Spleen (tissue), 11 donors: ENCODE results near the gene RASSF9. TPM values are rescaled to one million over a fixed set of nuclear protein-coding genes. Genes with fewer than 3 reads are reported as not detected.

Experiments used
- DNase-seq: peaks from one replicate; pipeline ENCODE4 v3.0.0-alpha.2; 2020
- H3K27ac ChIP-seq, 8 donors: fragments of 200-600 bp; sonication (generic) in 7 of 8; 1 replicate in 4 of 8; 2 replicates in 4 of 8; pipeline versions ENCODE4 v1.5.0 to v1.8.0; 2016 to 2021; ENCODE audit warnings: inconsistent platforms in 4 of 8, mild to moderate bottlenecking in 4 of 8, moderate library complexity in 1 of 8
- H3K27me3 ChIP-seq, 7 donors: fragments of 200-600 bp; sonication (generic) in 6 of 7; replicated peaks in 1 of 7; 1 replicate in 4 of 7; 2 replicates in 3 of 7; pipeline versions ENCODE4 v1.5.0 to v1.8.0; 2016 to 2021; ENCODE audit warnings: inconsistent platforms in 3 of 7, mild to moderate bottlenecking in 1 of 7
- H3K36me3 ChIP-seq, 6 donors: fragments of 200-600 bp; sonication (generic) in 5 of 6; 1 replicate in 4 of 6; 2 replicates in 2 of 6; pipeline versions ENCODE4 v1.5.0 to v1.8.0; 2016 to 2021; ENCODE audit warnings: inconsistent platforms in 2 of 6
- H3K4me1 ChIP-seq, 6 donors: fragments of 200-600 bp; sonication (generic) in 5 of 6; 1 replicate in 3 of 6; 2 replicates in 3 of 6; pipeline versions ENCODE4 v1.5.0 to v1.8.0; 2016 to 2021; ENCODE audit warnings: inconsistent platforms in 3 of 6
- H3K4me3 ChIP-seq, 8 donors: fragments of 200-600 bp; sonication (generic) in 7 of 8; 1 replicate in 4 of 8; 2 replicates in 4 of 8; pipeline versions ENCODE4 v1.5.0 to v1.8.0; 2016 to 2021; ENCODE audit warnings: inconsistent platforms in 4 of 8, mild to moderate bottlenecking in 4 of 8, moderate library complexity in 2 of 8
- H3K9me3 ChIP-seq, 8 donors: fragments of 200-600 bp; sonication (generic) in 7 of 8; 1 replicate in 4 of 8; 2 replicates in 4 of 8; pipeline versions ENCODE4 v1.5.0 to v1.8.0; 2016 to 2021; ENCODE audit warnings: inconsistent platforms in 4 of 8
- POLR2A ChIP-seq, 3 donors: fragments of 450-650 bp; IDR thresholded peaks; one replicate each; pipeline ENCODE4 v1.5.1; 2017; ENCODE audit warnings: antibody characterized with exemption in 3 of 3, mild to moderate bottlenecking in 1 of 3
- POLR2AphosphoS5 ChIP-seq, 3 donors: sonication (generic); formaldehyde crosslinking; IDR thresholded peaks; one replicate each; pipeline ENCODE4 v1.5.1; 2017; ENCODE audit warnings: antibody characterized with exemption in 3 of 3
- intact Hi-C: fragments of 100-400 bp; cut with DNase I; formaldehyde crosslinking; loops from one replicate; pipeline ENCODE4 v1.15.0; 2023; ENCODE audit warnings: low total_unique reads
- polyA plus RNA-seq, 3 donors: library from polyadenylated mRNA; stranded (reverse); fragments of 200-250 nt; gene quantifications; one replicate each; pipeline ENCODE4 v1.2.1, GENCODE V29; 2013
- total RNA-seq, 7 donors: library from RNA; depleted of rRNA in 3 of 7; stranded (reverse); fragments of >200 nt in 3 of 7; fragmentation: NEBNext Ultra II Directional in 4 of 7; extraction: Animal tissue kit (Norgen Biotek cat#: 25700) in 4 of 7; gene quantifications; one replicate each; pipeline versions ENCODE4 v1.1.0 to v1.2.1, GENCODE V29; 2016 to 2021
- TF ChIP-seq, protein P1 (sequence below), 11 experiments: fragments of 200-600 bp in 7 of 11; fragments of 450-650 bp in 4 of 11; sonication (generic) in 4 of 11; IDR thresholded peaks in 8 of 11; conservative IDR thresholded peaks in 3 of 11; 1 replicate in 7 of 11; 2 replicates in 4 of 11; pipeline versions ENCODE4 v1.4.0 to v1.8.0; 2016 to 2021; ENCODE audit warnings: antibody characterized with exemption in 11 of 11, inconsistent platforms in 4 of 11, mild to moderate bottlenecking in 1 of 11
- donor health status: healthy with polysubstance abuse.
- donor health status: DM: no; HTN: no; CAD: no; lungs with moderate emphysema.
- donor health status: DM: no; HTN: no; CAD: no.
- donor health status: Bipolar disorder and iron deficiency.
- donor health status: healthy.
- donor health status: DM: no; HTN: no; CAD: no.
- donor health status: DM: yes; HTN: yes; CAD: no.

RASSF9 gene
- total and polyA plus RNA-seq, 10 donors: 0.41 to 7.6 (median 3.4) TPM

DNA sequence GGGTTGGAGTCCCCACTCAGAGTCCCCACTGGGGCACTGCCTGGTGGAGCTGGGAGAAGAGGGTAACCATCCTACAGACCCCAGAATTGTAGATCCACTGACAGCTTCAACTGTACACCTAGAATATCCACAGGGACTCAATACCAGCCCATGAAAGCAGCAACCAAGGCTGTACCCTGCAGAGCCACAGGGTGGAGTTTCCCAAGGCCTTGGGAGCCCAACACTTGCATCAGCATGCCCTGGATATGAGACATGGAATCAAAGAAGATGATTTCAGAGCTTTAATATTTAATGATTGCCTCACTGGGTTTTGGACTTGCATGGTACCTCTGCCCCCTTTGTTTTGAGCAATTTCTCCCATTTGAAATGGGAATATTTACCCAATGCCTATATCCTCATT is 80.4 kb downstream of the RASSF9 start:
- H3K36me3 ChIP-seq: no peaks in the 10 kb centered on the region
- H3K27ac ChIP-seq: no peak overlapping the region
- no peaks in the 10 kb centered on the region for H3K4me1 ChIP-seq
- intact Hi-C loops: no loop called here
- H3K4me3 ChIP-seq: no peak overlapping the region
- H3K27me3 ChIP-seq: no peaks in the 10 kb centered on the region
- TF ChIP-seq POLR2AphosphoS5 (IDR thresholded peaks at IDR 0.05) (no peak), POLR2A (IDR thresholded peaks at IDR 0.05) (no peak)
- TF ChIP-seq, protein P1, sequence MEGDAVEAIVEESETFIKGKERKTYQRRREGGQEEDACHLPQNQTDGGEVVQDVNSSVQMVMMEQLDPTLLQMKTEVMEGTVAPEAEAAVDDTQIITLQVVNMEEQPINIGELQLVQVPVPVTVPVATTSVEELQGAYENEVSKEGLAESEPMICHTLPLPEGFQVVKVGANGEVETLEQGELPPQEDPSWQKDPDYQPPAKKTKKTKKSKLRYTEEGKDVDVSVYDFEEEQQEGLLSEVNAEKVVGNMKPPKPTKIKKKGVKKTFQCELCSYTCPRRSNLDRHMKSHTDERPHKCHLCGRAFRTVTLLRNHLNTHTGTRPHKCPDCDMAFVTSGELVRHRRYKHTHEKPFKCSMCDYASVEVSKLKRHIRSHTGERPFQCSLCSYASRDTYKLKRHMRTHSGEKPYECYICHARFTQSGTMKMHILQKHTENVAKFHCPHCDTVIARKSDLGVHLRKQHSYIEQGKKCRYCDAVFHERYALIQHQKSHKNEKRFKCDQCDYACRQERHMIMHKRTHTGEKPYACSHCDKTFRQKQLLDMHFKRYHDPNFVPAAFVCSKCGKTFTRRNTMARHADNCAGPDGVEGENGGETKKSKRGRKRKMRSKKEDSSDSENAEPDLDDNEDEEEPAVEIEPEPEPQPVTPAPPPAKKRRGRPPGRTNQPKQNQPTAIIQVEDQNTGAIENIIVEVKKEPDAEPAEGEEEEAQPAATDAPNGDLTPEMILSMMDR (IDR thresholded peaks at IDR 0.05 in 8 of 11, conservative IDR thresholded peaks at IDR 0.05 in 3 of 11): no peak
- H3K9me3 ChIP-seq: peaks cover 0 to 21% (median 14%) of the 10 kb centered on the region in 8 donors
- no peak for DNase-seq

Other genes starting within 250 kb of the RASSF9 start
- 1 to 10 TPM in 1 of 7 donors, under 1 TPM in 3, not detected in 3; 0.20 to 1.0 (median 0.41) TPM for gene NTS, start 37.9 kb upstream of the RASSF9 start, total RNA-seq
- gene NTS, start 37.9 kb upstream of the RASSF9 start, polyA plus RNA-seq: under 1 TPM in 2 of 3 donors, not detected in 1; 0.20 to 0.90 TPM